Mucosa of rectum (tissue), 2 donors: ENCODE results near the gene SHF.
A peak's percentile ranks its signal among the peaks of the same experiment; 100 is the strongest.
"Not testable (repeated sequence)": the region's sequence is repeated elsewhere in the genome, so short reads cannot be mapped to it uniquely, and the experiment has no call there.

Experiments used
- H3K27ac ChIP-seq, 2 donors: one replicate each; pipeline ENCODE4 v1.7.0; 2013; ENCODE audit warnings: inconsistent platforms in 2 of 2, low read depth in 2 of 2, low read length in 2 of 2
- H3K27me3 ChIP-seq, 2 donors: one replicate each; pipeline ENCODE4 v1.7.0; 2013; ENCODE audit warnings: low read length in 2 of 2; ENCODE audit not compliant: control insufficient read depth in 2 of 2, insufficient read depth in 2 of 2
- H3K36me3 ChIP-seq, 2 donors: one replicate each; pipeline ENCODE4 v1.7.0; 2013; ENCODE audit warnings: low read length in 2 of 2; ENCODE audit not compliant: control insufficient read depth in 2 of 2, insufficient read depth in 2 of 2
- H3K4me1 ChIP-seq, 2 donors: one replicate each; pipeline ENCODE4 v1.7.0; 2013; ENCODE audit warnings: low read length in 2 of 2, mild to moderate bottlenecking in 1 of 2; ENCODE audit not compliant: control insufficient read depth in 2 of 2, insufficient read depth in 2 of 2
- H3K4me3 ChIP-seq, 2 donors: one replicate each; pipeline ENCODE4 v1.7.0; 2013; ENCODE audit warnings: low read length in 2 of 2
- H3K9ac ChIP-seq, 2 donors: one replicate each; pipeline ENCODE4 v1.7.0; 2013; ENCODE audit warnings: low read length in 2 of 2, low read depth in 1 of 2, mild to moderate bottlenecking in 1 of 2
- H3K9me3 ChIP-seq, 2 donors: one replicate each; pipeline ENCODE4 v1.7.0; 2013; ENCODE audit warnings: low read length in 2 of 2; ENCODE audit not compliant: control insufficient read depth in 2 of 2
- donor health status: healthy.
- donor health status: Normal muscosa, but diverticular disease.

SHF gene

GRCh38 chr15:45136378-45136764 lies 51.4 kb downstream of the SHF start:
- H3K36me3 ChIP-seq: no peaks in the 10 kb centered on the region
- no peak overlapping the region for H3K9ac ChIP-seq
- peaks cover 10 to 18% of the 10 kb centered on the region in 2 donors for H3K27me3 ChIP-seq
- H3K4me1 ChIP-seq: peaks cover 2 to 3% of the 10 kb centered on the region in 2 donors
- no peaks in the 10 kb centered on the region for H3K9me3 ChIP-seq
- no peak overlapping the region for H3K4me3 ChIP-seq
- no peak overlapping the region for H3K27ac ChIP-seq

GRCh38 chr15:45135705-45136377 lies 51.9 kb downstream of the SHF start:
- not testable (repeated sequence) for H3K27ac ChIP-seq, H3K9ac ChIP-seq, H3K9me3 ChIP-seq, H3K4me1 ChIP-seq, H3K4me3 ChIP-seq, H3K36me3 ChIP-seq
- peaks cover 10 to 18% of the 10 kb centered on the region in 2 donors for H3K27me3 ChIP-seq

- Histone ChIP-seq H3K4me3 (peak overlapping the region; percentile 31 to 38), H3K9ac (no peak overlapping the region), H3K27ac (no peak overlapping the region), H3K9me3 (no peaks in the 10 kb centered on the region), H3K36me3 (no peaks in the 10 kb centered on the region), H3K27me3 (peaks cover 17 to 24% of the 10 kb centered on the region in 2 donors), H3K4me1 (peaks cover 2 to 3% of the 10 kb centered on the region in 2 donors)
Observed at GRCh38 chr15:45134682-45135604, 52.8 kb downstream of the SHF start.

GRCh38 chr15:45134046-45134445 lies 53.7 kb downstream of the SHF start:
- no peak overlapping the region for H3K4me3 ChIP-seq
- peaks cover 3 to 7% of the 10 kb centered on the region in 2 donors for H3K4me1 ChIP-seq
- H3K27ac ChIP-seq: no peak overlapping the region
- H3K9ac ChIP-seq: no peak overlapping the region
- H3K36me3 ChIP-seq: no peaks in the 10 kb centered on the region
- H3K27me3 ChIP-seq: peaks cover 22 to 24% of the 10 kb centered on the region in 2 donors
- H3K9me3 ChIP-seq: no peaks in the 10 kb centered on the region

- Histone ChIP-seq H3K9me3 (no peaks in the 10 kb centered on the region), H3K4me3 (no peak overlapping the region), H3K36me3 (no peaks in the 10 kb centered on the region), H3K4me1 (peaks cover 6 to 7% of the 10 kb centered on the region in 2 donors), H3K9ac (no peak overlapping the region), H3K27me3 (peaks cover 27% of the 10 kb centered on the region in 2 donors), H3K27ac (no peak overlapping the region)
Observed at GRCh38 chr15:45133561-45133920, 54.2 kb downstream of the SHF start.

GRCh38 chr15:45132844-45133560 lies 54.8 kb downstream of the SHF start:
- peaks cover 32% of the 10 kb centered on the region in 2 donors for H3K27me3 ChIP-seq
- H3K36me3 ChIP-seq: no peaks in the 10 kb centered on the region
- no peak overlapping the region for H3K9ac ChIP-seq
- H3K9me3 ChIP-seq: no peaks in the 10 kb centered on the region
- H3K4me3 ChIP-seq: no peak overlapping the region
- H3K4me1 ChIP-seq: peaks cover 6 to 7% of the 10 kb centered on the region in 2 donors
- no peak overlapping the region for H3K27ac ChIP-seq

GRCh38 chr15:45131510-45131909 lies 56.3 kb downstream of the SHF start:
- H3K4me3 ChIP-seq: no peak overlapping the region
- peaks cover 36 to 41% of the 10 kb centered on the region in 2 donors for H3K27me3 ChIP-seq
- peaks cover 6 to 7% of the 10 kb centered on the region in 2 donors for H3K4me1 ChIP-seq
- no peaks in the 10 kb centered on the region for H3K36me3 ChIP-seq
- H3K27ac ChIP-seq: no peak overlapping the region
- H3K9me3 ChIP-seq: no peaks in the 10 kb centered on the region
- H3K9ac ChIP-seq: no peak overlapping the region

- no peaks in the 10 kb centered on the region for H3K36me3 ChIP-seq
- no peak overlapping the region for H3K27ac ChIP-seq
- H3K4me3 ChIP-seq: no peak overlapping the region
- H3K27me3 ChIP-seq: peaks cover 42 to 43% of the 10 kb centered on the region in 2 donors
- H3K9me3 ChIP-seq: no peaks in the 10 kb centered on the region
- no peak overlapping the region for H3K9ac ChIP-seq
- peaks cover 6 to 7% of the 10 kb centered on the region in 2 donors for H3K4me1 ChIP-seq
Observed at GRCh38 chr15:45130291-45131000, 57.3 kb downstream of the SHF start.

GRCh38 chr15:45129651-45130129 lies 58.1 kb downstream of the SHF start, which contains the start of the genes DUOX1 and DUOXA1:
DUOX1 (plus strand) TSS chr15:45129994; CDS start chr15:45131967, 1,973 bp downstream.
DUOXA1 (minus strand) TSS chr15:45129879; CDS start chr15:45123014, 6,865 bp downstream.
- peak within 1 kb of the TSS; percentile 33 to 42 for H3K4me3 ChIP-seq
- H3K36me3 ChIP-seq: no peaks in the 10 kb centered on the region
- H3K27ac ChIP-seq: no peak within 1 kb of the TSS
- H3K4me1 ChIP-seq: peaks cover 3 to 5% of the 10 kb centered on the region in 2 donors
- no peaks in the 10 kb centered on the region for H3K9me3 ChIP-seq
- H3K27me3 ChIP-seq: peaks cover 43 to 47% of the 10 kb centered on the region in 2 donors
- H3K9ac ChIP-seq: no peak within 1 kb of the TSS
